HCT116 (cell line): ENCODE measurements around the gene ALG3. TPM values are rescaled to one million over a fixed set of nuclear protein-coding genes. Genes with fewer than 3 reads are reported as not detected.

Experiments
- ATAC-seq: fragments of 200-7000 bp; cut with Tn5 transposase; 2 replicates; pipeline ENCODE4 v1.9.1; 2020; ENCODE audit warnings: mild to moderate bottlenecking, moderate library complexity
- BruUV-seq: library from RNA; stranded (reverse); fragments of 400-500 nt; replicated peaks from 2 replicates; lab custom pipeline; 2021; lab: Mats Ljungman, UMichigan
- CTCF ChIA-PET: fragments of 300-600 bp; sonication (Branson Sonifier 250); formaldehyde crosslinking; loops from one replicate; lab custom pipeline; 2021; ENCODE audit warnings: antibody characterized with exemption; lab: Charles Lee
- POLR2A ChIA-PET: fragments of 300-600, 350-600 bp; sonication (Branson Sonifier 250); formaldehyde crosslinking; loops from one replicate; lab custom pipeline; 2021; ENCODE audit warnings: antibody characterized with exemption; lab: Charles Lee
- RAD21 ChIA-PET, 2 experiments: fragments of 300-600 bp; sonication (Branson Sonifier 250); formaldehyde crosslinking; loops; one replicate each; lab custom pipeline; 2023; ENCODE audit warnings: low total read pairs in 2 of 2; ENCODE audit not compliant: uncharacterized antibody in 2 of 2, unreplicated experiment in 2 of 2, low non-redundant PET in 1 of 2; lab: Charles Lee
- DNase-seq: peaks from one replicate; pipeline ENCODE4 v3.0.0-alpha.2; 2010; ENCODE audit warnings: low read depth, low spot score
- H2AFZ ChIP-seq: fragments of 200-600 bp; shearing (Covaris generic), sonication (generic); 2 replicates; pipeline ENCODE4 v1.6.1; 2017; ENCODE audit warnings: low read depth, mixed run types, mixed read lengths, antibody characterized with exemption, low read length; ENCODE audit not compliant: poor library complexity, severe bottlenecking
- H3K27ac ChIP-seq: 2 replicates; pipeline ENCODE4 v1.5.1; 2012; ENCODE audit warnings: low read depth, low read length
- H3K27me3 ChIP-seq: fragments of 200-600 bp; sonication (generic); 2 replicates; pipeline ENCODE4 v1.6.1; 2016; ENCODE audit warnings: mixed run types, low read length, mixed read lengths; ENCODE audit not compliant: insufficient read depth
- H3K36me3 ChIP-seq, 2 experiments: fragments of 200-500 bp in 1 of 2; fragments of 200-600 bp in 1 of 2; sonication (Bioruptor generic) in 1 of 2; sonication (generic) in 1 of 2; 2 replicates each; pipeline versions ENCODE4 v1.5.1 to v1.6.1; 2014 to 2016; ENCODE audit warnings: low read length in 2 of 2, inconsistent platforms in 1 of 2, mixed read lengths in 1 of 2, mixed run types in 1 of 2; ENCODE audit not compliant: insufficient read depth in 2 of 2, control insufficient read depth in 1 of 2
- H3K4me1 ChIP-seq, 2 experiments: fragments of 200-600 bp in 1 of 2; sonication (generic) in 1 of 2; 2 replicates each; pipeline versions ENCODE4 v1.5.1 to v1.6.1; 2012 to 2017; ENCODE audit warnings: low read length in 2 of 2, inconsistent platforms in 1 of 2, mild to moderate bottlenecking in 1 of 2, mixed read lengths in 1 of 2, mixed run types in 1 of 2, moderate library complexity in 1 of 2; ENCODE audit not compliant: insufficient read depth in 2 of 2, control insufficient read depth in 1 of 2
- H3K4me2 ChIP-seq: fragments of 200-600 bp; sonication (generic); 2 replicates; pipeline ENCODE4 v1.6.1; 2017; ENCODE audit warnings: mixed run types, low read length, mixed read lengths
- H3K4me3 ChIP-seq, 2 experiments: fragments of 200-600 bp in 1 of 2; sonication (generic) in 1 of 2; replicated peaks in 1 of 2; 2 replicates each; pipeline ENCODE4 v1.5.1; 2011 to 2016; ENCODE audit warnings: low read length in 2 of 2, control low read depth in 1 of 2, low read depth in 1 of 2, mild to moderate bottlenecking in 1 of 2, mixed read lengths in 1 of 2, mixed run types in 1 of 2
- H3K79me2 ChIP-seq: fragments of 200-600 bp; sonication (generic); 2 replicates; pipeline ENCODE4 v1.6.1; 2017; ENCODE audit warnings: mild to moderate bottlenecking, mixed run types, low read length, moderate library complexity, mixed read lengths; ENCODE audit not compliant: insufficient read depth
- H3K9ac ChIP-seq: fragments of 200-600 bp; sonication (generic); 2 replicates; pipeline ENCODE4 v1.6.1; 2016; ENCODE audit warnings: low read length, mixed read lengths
- H3K9me2 ChIP-seq: fragments of 200-600 bp; sonication (generic), shearing (Covaris generic); 2 replicates; pipeline ENCODE4 v1.6.1; 2017; ENCODE audit warnings: mixed run types, mild to moderate bottlenecking, moderate library complexity; ENCODE audit not compliant: insufficient read depth
- H3K9me3 ChIP-seq, 2 experiments: fragments of 200-500 bp in 1 of 2; fragments of 200-600 bp in 1 of 2; sonication (Bioruptor generic) in 1 of 2; sonication (generic) in 1 of 2; 2 replicates each; pipeline ENCODE4 v1.6.1; 2014 to 2017; ENCODE audit warnings: low read length in 2 of 2, mixed read lengths in 2 of 2, inconsistent platforms in 1 of 2, low read depth in 1 of 2, mild to moderate bottlenecking in 1 of 2, mixed run types in 1 of 2, moderate library complexity in 1 of 2; ENCODE audit not compliant: control insufficient read depth in 1 of 2, insufficient read depth in 1 of 2
- H4K20me1 ChIP-seq: fragments of 200-600 bp; sonication (generic), shearing (Covaris generic); 2 replicates; pipeline ENCODE4 v1.6.1; 2017; ENCODE audit warnings: mixed run types, mild to moderate bottlenecking, moderate library complexity; ENCODE audit not compliant: insufficient read depth
- CBX3 ChIP-seq: IDR thresholded peaks from 2 replicates; pipeline ENCODE4 v1.6.1; 2012; ENCODE audit warnings: low read depth
- CEBPB ChIP-seq: IDR thresholded peaks from 2 replicates; pipeline ENCODE4 v1.6.1; 2012; ENCODE audit warnings: low read depth
- CTCF ChIP-seq, 3 experiments: fragments of 200-600 bp in 1 of 3; sonication (generic) in 1 of 3; IDR thresholded peaks in 2 of 3; conservative IDR thresholded peaks in 1 of 3; 2 replicates each; pipeline ENCODE4 v1.5.1; 2012 to 2017; ENCODE audit warnings: low read depth in 2 of 3, low read length in 2 of 3, antibody characterized with exemption in 1 of 3, borderline replicate concordance in 1 of 3, control low read depth in 1 of 3, mild to moderate bottlenecking in 1 of 3, mixed read lengths in 1 of 3, mixed run types in 1 of 3, moderate library complexity in 1 of 3; ENCODE audit not compliant: insufficient read depth in 1 of 3
- EGR1 ChIP-seq: IDR thresholded peaks from 2 replicates; pipeline ENCODE4 v1.6.1; 2012; ENCODE audit warnings: low read depth
- ELF1 ChIP-seq: IDR thresholded peaks from 2 replicates; pipeline ENCODE4 v1.6.1; 2012; ENCODE audit warnings: low read depth, borderline replicate concordance
- EZH2 ChIP-seq: fragments of 200-600 bp; sonication (generic); IDR thresholded peaks from 2 replicates; pipeline ENCODE4 v1.6.1; 2017; ENCODE audit warnings: antibody characterized with exemption, mixed run types
- EZH2phosphoT487 ChIP-seq: fragments of 200-600 bp; IDR thresholded peaks from 2 replicates; pipeline ENCODE4 v1.6.1; 2018; ENCODE audit warnings: antibody characterized with exemption, borderline replicate concordance
- FOSL1 ChIP-seq: IDR thresholded peaks from 2 replicates; pipeline ENCODE4 v1.6.1; 2012; ENCODE audit warnings: low read depth
- JUND ChIP-seq: IDR thresholded peaks from 2 replicates; pipeline ENCODE4 v1.6.1; 2012
- MAX ChIP-seq: IDR thresholded peaks from 2 replicates; pipeline ENCODE4 v1.6.1; 2012
- POLR2A ChIP-seq: IDR thresholded peaks from 2 replicates; pipeline ENCODE4 v1.7.0; 2011; ENCODE audit warnings: borderline replicate concordance; ENCODE audit not compliant: insufficient read depth, insufficient read length; ENCODE audit errors: extremely low read depth
- POLR2AphosphoS5 ChIP-seq: IDR thresholded peaks from 2 replicates; pipeline ENCODE4 v1.6.1; 2011; ENCODE audit warnings: mild to moderate bottlenecking, low read depth, low read length, moderate library complexity
- RAD21 ChIP-seq: IDR thresholded peaks from 2 replicates; pipeline ENCODE4 v1.6.1; 2012; ENCODE audit warnings: low read depth, mild to moderate bottlenecking
- REST ChIP-seq: IDR thresholded peaks from 2 replicates; pipeline ENCODE4 v1.6.1; 2012; ENCODE audit warnings: low read depth
- SRF ChIP-seq: IDR thresholded peaks from 2 replicates; pipeline ENCODE4 v1.6.1; 2012; ENCODE audit warnings: low read depth
- TCF7L2 ChIP-seq: IDR thresholded peaks from 2 replicates; pipeline ENCODE4 v1.7.0; 2011; ENCODE audit warnings: borderline replicate concordance, inconsistent platforms; ENCODE audit not compliant: insufficient read depth, insufficient read length; ENCODE audit errors: extremely low read depth
- YY1 ChIP-seq: IDR thresholded peaks from 2 replicates; pipeline ENCODE4 v1.6.1; 2011; ENCODE audit warnings: low read length, low read depth, moderate library complexity, mild to moderate bottlenecking; ENCODE audit not compliant: insufficient replicate concordance; ENCODE audit errors: extremely low read depth
- ZBTB33 ChIP-seq: IDR thresholded peaks from 2 replicates; pipeline ENCODE4 v1.6.1; 2011; ENCODE audit warnings: mild to moderate bottlenecking, low read length, moderate library complexity; ENCODE audit not compliant: insufficient replicate concordance; ENCODE audit errors: extremely low read depth
- ZNF274 ChIP-seq: fragments of 200-500 bp; sonication (Bioruptor generic); IDR thresholded peaks from 2 replicates; pipeline ENCODE4 v1.6.1; 2014; ENCODE audit warnings: mild to moderate bottlenecking, low read depth, low read length, inconsistent platforms
- intact Hi-C: fragments of 100-400 bp; cut with micrococcal nuclease; formaldehyde crosslinking; loops from 2 replicates; pipeline ENCODE4 v1.10.0; 2022
- total RNA-seq: library from RNA; stranded (reverse); gene quantifications from one replicate; pipeline ENCODE4 v1.2.1, GENCODE V29; 2021; ENCODE audit not compliant: unreplicated experiment

The ALG3 gene
- total RNA-seq, 1 experiment from 2014 or later, result 56.6 TPM

- H4K20me1 ChIP-seq, result no peaks in the 10 kb centered on the region
- H3K27ac ChIP-seq, result no peak overlapping the region
- no peaks in the 10 kb centered on the region for H3K27me3 ChIP-seq
- H3K4me2 ChIP-seq, result no peak overlapping the region
- TF ChIP-seq CEBPB, result no peak
- no peak for TF ChIP-seq POLR2A
- TF ChIP-seq JUND, result no peak
- TF ChIP-seq CBX3, result no peak
- no peak for TF ChIP-seq ELF1
- TF ChIP-seq SRF, result no peak
- no peak for TF ChIP-seq FOSL1
- TF ChIP-seq YY1, result no peak
- TF ChIP-seq POLR2AphosphoS5, result no peak
- no peak for TF ChIP-seq CTCF (IDR thresholded peaks at IDR 0.05 in 2 of 3, conservative IDR thresholded peaks at IDR 0.05 in 1 of 3; ENCODE audit: borderline replicate concordance in 1 of 3, insufficient read depth in 1 of 3, low read depth in 2 of 3, low read length in 2 of 3)
- TF ChIP-seq TCF7L2, result no peak
- no peak for TF ChIP-seq EZH2
- TF ChIP-seq MAX, result no peak
- TF ChIP-seq ZNF274, result no peak
- no peak for TF ChIP-seq RAD21
- no peak for TF ChIP-seq REST
- TF ChIP-seq EZH2phosphoT487, result no peak
- no peak for TF ChIP-seq ZBTB33
- TF ChIP-seq EGR1, result no peak
- H3K9me3 ChIP-seq, result no peaks in the 10 kb centered on the region
- no peak for DNase-seq
- H3K4me1 ChIP-seq, result no peaks in the 10 kb centered on the region
- H3K9ac ChIP-seq, result no peak overlapping the region
- POLR2A ChIA-PET, result no interaction called here
- no peak overlapping the region for H2AFZ ChIP-seq
- no peak overlapping the region for H3K4me3 ChIP-seq
- no TSS peak for BruUV-seq
- H3K9me2 ChIP-seq, result no peaks in the 10 kb centered on the region
- intact Hi-C loops, result no loop called here
- no peaks in the 10 kb centered on the region for H3K79me2 ChIP-seq
- H3K36me3 ChIP-seq, result no peaks in the 10 kb centered on the region
- no peak for ATAC-seq
- RAD21 ChIA-PET, result interaction anchor here in 1 of 2 experiments (0.6 kb wide), 1 partner anchor 102 kb away, joined by 6 read pairs; no protein-coding TSS in a partner anchor
- CTCF ChIA-PET, result no interaction called here
These were observed 45.2 kb downstream of the ALG3 start for GRCh38 chr3:184203526-184203925.
